ENCODE results near the gene TEX2.

Gene TEX2

GRCh38 chr17:64278614-64279013, 15.6 kb upstream of the TEX2 start:
- no peak for DNase-seq (ENCODE audit: low read depth in 1 of 2, low spot score in 1 of 2)
- no peak overlapping the region for H3K4me3 ChIP-seq (replicated peaks; ENCODE audit: insufficient read depth, low read length)
- TF ChIP-seq POLR2AphosphoS5 (IDR thresholded peaks at IDR 0.05; ENCODE audit: low read depth) (no peak), CTCF (IDR thresholded peaks at IDR 0.05; ENCODE audit: insufficient read depth, low read length) (no peak), REST (IDR thresholded peaks at IDR 0.05; ENCODE audit: insufficient replicate concordance, low read depth) (no peak), GABPA (IDR thresholded peaks at IDR 0.05; ENCODE audit: low read depth) (no peak)
- H3K27ac ChIP-seq (replicated peaks) = no peak overlapping the region
- H3K27me3 ChIP-seq (ENCODE audit: insufficient read depth, poor library complexity, severe bottlenecking) = no peaks in the 10 kb centered on the region

DNA sequence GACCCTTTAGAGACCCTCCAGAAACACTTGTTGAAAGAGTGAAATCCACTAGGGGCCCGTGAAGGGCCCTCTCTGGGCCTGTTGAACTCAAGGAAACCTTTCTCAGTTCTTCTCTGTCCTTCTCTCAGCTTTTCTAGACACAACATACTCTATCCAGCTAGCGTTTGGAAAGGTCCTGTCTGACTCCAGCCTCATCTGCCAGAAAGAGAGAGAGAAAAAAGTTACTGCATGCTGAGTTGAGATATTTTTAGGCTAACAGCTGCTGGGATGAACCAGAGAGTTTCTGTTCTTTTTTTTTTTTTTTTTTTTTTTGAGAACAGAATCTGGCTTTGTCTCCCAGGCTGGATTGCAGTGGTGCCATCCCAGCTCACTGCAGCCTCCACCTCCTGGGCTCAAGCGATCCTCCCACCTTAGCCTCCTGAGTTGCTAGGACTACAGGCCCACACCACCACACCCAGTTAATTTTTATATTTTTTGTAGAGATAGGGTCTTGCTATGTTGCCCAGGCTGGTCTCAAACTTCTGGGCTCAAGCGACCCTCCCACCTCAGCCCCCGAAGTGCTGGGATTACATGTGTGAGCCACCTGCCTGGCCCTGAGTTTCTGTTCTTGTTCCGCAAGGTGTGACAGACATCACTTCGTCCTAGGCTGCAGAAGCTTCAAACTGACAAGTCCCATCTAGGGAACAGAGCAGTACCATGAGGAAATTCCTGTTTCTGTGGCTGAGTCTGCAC, 14.9 kb upstream of the TEX2 start:
- no peak for DNase-seq (ENCODE audit: low read depth in 1 of 2, low spot score in 1 of 2)
- H3K27me3 ChIP-seq (ENCODE audit: insufficient read depth, poor library complexity, severe bottlenecking) = no peaks in the 10 kb centered on the region
- no peak overlapping the region for H3K4me3 ChIP-seq (replicated peaks; ENCODE audit: insufficient read depth, low read length)
- TF ChIP-seq REST (IDR thresholded peaks at IDR 0.05; ENCODE audit: insufficient replicate concordance, low read depth) (no peak), SPI1 (IDR thresholded peaks at IDR 0.05; ENCODE audit: borderline replicate concordance, low read depth) (no peak), GABPA (IDR thresholded peaks at IDR 0.05; ENCODE audit: low read depth) (no peak), POLR2AphosphoS5 (IDR thresholded peaks at IDR 0.05; ENCODE audit: low read depth) (no peak), CTCF (IDR thresholded peaks at IDR 0.05; ENCODE audit: insufficient read depth, low read length) (no peak)
- no peak overlapping the region; the same call in 1 of the 2 replicates for H3K27ac ChIP-seq (replicated peaks)

- no peaks in the 10 kb centered on the region for H3K27me3 ChIP-seq (ENCODE audit: insufficient read depth, poor library complexity, severe bottlenecking)
- no peak overlapping the region for H3K4me3 ChIP-seq (replicated peaks; ENCODE audit: insufficient read depth, low read length)
- no peak overlapping the region for H3K27ac ChIP-seq (replicated peaks)
- no peak for DNase-seq (ENCODE audit: low read depth in 1 of 2, low spot score in 1 of 2)
- TF ChIP-seq GABPA (IDR thresholded peaks at IDR 0.05; ENCODE audit: low read depth) (no peak), POLR2AphosphoS5 (IDR thresholded peaks at IDR 0.05; ENCODE audit: low read depth) (no peak), SPI1 (IDR thresholded peaks at IDR 0.05; ENCODE audit: borderline replicate concordance, low read depth) (no peak), CTCF (IDR thresholded peaks at IDR 0.05; ENCODE audit: insufficient read depth, low read length) (no peak), REST (IDR thresholded peaks at IDR 0.05; ENCODE audit: insufficient replicate concordance, low read depth) (no peak)
Observed at GRCh38 chr17:64276961-64277505, 14.0 kb upstream of the TEX2 start.

Data from HL-60 (cell line).